SU-DHL-6 (cell line): Measurements from ENCODE around the gene DIAPH3.

Source experiments
- CTCF ChIP-seq: fragments of 200-600 bp; sonication (generic); IDR thresholded peaks from one replicate; pipeline ENCODE4 v1.5.1; 2017; ENCODE audit warnings: antibody characterized with exemption, mild to moderate bottlenecking, low read length, moderate library complexity; ENCODE audit not compliant: insufficient read depth, poor library complexity, severe bottlenecking
- EZH2phosphoT487 ChIP-seq: fragments of 200-600 bp; sonication (generic), shearing (Covaris generic); conservative IDR thresholded peaks from 2 replicates; pipeline ENCODE4 v1.6.1; 2018; ENCODE audit warnings: mild to moderate bottlenecking, antibody characterized with exemption, low read length, moderate library complexity, mixed read lengths

GRCh38 chr13:60213236-60213744 lies 49.6 kb upstream of the DIAPH3 start:
- no peak for TF ChIP-seq CTCF
- TF ChIP-seq EZH2phosphoT487: no peak
